ENCODE data around the gene IL37.
"Not testable (repeated sequence)": the region's sequence is repeated elsewhere in the genome, so short reads cannot be mapped to it uniquely, and the experiment has no call there.

The IL37 gene

DNA sequence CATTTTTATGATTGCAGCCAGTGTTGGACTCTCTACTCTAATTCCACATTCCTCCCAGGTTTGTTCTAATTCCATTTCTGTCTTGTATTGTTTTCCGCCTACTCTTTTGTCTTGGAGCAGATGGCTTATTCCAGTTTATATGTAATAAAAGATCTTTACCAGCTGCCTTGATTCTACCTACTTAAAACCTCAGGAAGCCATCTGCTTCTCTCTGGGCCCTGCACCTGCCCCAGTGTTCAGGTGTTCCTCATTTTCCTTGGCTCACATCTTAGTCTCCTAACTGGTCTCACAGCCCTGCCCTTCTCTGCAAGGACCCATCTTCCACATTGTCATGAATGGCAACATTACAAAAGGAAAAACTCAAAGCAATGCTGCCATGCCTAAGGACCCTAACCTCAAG lies 21.0 kb upstream of the IL37 start:
- DNase-seq (ENCODE audit: low read depth in 2 of 2): no peak

GRCh38 chr2:112891385-112891831 lies 19.6 kb upstream of the IL37 start:
- no peak for DNase-seq (ENCODE audit: low read depth in 2 of 2)

DNA sequence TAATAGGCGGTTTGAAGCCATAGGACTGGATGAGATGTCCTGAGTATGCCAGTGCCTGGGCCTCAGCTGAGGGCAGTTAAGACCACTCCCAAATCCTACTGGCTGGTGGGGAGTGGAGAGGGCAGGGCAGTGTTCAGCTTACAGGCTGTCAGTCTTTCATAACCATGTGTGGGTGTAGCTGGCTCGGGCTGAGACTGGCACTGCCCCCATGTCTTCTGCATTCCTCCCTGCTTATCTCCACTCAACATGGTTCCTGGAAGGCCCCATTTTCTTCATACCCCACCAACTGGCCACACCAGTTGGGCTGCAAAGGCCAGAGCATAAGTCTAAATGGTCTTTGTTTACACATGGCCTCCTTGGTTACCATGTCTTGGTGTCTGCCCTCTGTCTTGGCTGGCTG lies 17.2 kb upstream of the IL37 start:
- DNase-seq (ENCODE audit: low read depth in 2 of 2): no peak

DNA sequence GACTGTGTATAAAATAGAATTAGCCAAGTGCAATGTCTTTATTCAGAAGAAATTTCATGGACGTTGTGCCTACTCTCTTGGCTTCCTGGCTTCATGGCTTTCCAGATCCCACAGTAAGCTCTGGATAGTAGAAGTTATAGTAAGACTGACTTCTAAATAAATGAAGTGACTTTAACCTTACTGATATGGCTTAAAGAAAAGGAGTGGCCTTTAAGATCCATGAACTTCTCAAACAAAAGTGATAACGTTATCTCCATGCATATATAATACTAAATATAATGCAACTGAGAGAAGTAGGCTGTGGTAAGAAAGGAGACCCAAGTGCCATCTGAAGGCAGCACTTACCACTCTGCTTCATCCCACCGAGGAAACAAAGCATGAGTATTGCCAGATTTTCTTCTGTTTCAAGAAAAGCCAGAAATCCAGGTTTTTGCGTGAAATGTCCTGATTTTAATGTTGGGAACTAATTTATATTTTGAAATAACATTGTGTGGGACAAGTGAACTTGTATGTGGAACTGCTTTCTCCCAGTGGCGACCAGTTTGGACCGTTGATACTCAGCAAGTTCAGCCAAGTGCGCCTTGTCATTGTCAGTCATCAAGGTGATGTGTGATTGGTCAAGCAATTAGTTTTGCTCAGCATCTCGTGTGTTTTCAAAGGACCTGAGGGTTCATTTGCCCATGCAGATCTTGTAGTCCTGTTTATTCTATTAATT lies 13.9 kb upstream of the IL37 start:
- no peak for DNase-seq (ENCODE audit: low read depth in 2 of 2)

- no peak for DNase-seq (ENCODE audit: low read depth in 2 of 2)
These were observed 13.4 kb upstream of the IL37 start for GRCh38 chr2:112897624-112897978.

GRCh38 chr2:112901431-112902065 lies 9.4 kb upstream of the IL37 start:
- not testable (repeated sequence) for DNase-seq (ENCODE audit: low read depth in 2 of 2)

- DNase-seq (ENCODE audit: low read depth in 2 of 2): no peak
These were observed 8.1 kb upstream of the IL37 start for GRCh38 chr2:112902816-112903215.

DNA sequence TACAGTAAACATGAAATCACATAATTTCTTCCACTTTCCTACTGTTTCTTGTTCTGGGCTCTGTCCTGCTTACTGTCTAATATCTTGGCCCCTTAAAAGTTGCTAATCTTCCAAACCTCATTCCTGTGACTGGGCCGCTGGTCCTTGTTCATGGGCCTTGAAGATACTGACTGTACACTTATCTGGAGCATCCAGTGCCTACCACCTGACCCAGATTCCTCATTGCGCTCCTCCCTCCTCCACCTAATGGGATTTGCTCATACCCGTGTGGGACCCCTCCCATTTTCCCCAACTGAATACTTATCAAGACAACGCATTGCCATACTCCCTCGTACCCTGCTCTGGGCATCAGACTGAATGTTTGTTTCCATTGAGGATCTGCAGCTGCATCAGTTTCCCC lies 6.1 kb upstream of the IL37 start:
- DNase-seq (ENCODE audit: low read depth in 2 of 2): no peak

GRCh38 chr2:112906276-112906675 lies 4.7 kb upstream of the IL37 start:
- no peak for DNase-seq (ENCODE audit: low read depth in 2 of 2)

DNA sequence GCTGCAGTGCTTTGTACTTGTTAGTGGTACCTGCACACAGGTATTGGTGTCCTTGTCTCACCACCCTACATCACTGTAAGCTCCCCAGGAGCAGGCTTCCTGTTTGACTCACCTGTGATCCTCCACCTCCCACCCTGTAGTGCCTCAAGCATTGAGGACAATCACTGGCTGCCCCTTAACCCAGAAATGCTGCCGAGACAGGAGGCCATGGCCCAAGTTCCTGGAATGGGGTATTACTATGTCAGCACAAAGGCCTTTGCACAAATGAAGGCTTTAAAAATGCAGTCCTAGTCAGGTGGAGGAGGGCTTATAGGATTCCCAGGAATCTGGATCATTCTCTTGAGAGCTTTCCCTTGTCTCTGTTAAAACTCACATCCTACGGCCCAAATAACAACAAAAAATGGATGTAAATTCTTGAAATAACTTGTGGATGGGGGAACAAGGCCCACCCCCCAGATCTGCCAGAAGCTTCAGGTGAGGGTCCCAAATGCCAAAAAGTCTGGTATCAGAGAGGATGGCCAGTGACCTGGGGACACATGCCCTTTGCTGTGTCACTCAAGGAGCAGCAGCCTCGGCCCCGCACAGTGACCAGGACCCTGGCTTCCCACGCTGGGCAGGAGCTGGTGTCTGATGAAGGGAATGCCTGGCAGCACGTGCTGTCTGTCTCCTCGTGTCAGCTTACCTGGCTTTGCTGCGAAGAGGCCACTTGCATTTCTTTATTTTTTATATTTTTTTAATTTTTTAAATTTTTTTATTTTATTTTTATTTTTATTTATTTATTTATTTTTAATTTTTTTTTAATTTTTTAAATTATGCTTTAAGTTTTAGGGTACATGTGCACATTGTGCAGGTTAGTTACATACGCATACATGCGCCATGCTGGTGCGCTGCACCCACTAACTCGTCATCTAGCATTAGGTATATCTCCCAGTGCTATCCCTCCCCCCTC lies 3.7 kb upstream of the IL37 start:
- no peak for DNase-seq (ENCODE audit: low read depth in 2 of 2)

DNA sequence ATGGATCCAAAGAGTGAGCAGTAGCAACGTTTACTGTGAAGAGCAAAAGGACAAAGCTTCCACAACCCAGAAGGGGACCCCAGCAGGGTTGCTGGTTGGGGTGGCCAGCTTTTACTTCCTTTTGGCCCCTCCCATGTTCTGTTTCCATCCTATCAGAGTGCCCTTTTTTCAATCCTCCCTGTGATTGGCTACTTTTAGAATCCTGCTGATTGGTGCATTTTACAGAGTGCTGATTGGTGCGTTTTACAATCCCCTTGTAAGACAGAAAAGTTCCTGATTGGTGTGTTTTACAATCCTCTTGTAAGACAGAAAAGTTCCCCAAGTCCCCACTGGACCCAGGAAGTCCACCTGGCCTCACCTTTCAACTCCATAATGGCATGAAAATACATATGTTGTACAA lies 2.4 kb upstream of the IL37 start:
- not testable (repeated sequence) for DNase-seq (ENCODE audit: low read depth in 2 of 2)

- no peak for DNase-seq (ENCODE audit: low read depth in 2 of 2)
These were observed 746 bp upstream of the IL37 start for GRCh38 chr2:112910219-112910618.

DNA sequence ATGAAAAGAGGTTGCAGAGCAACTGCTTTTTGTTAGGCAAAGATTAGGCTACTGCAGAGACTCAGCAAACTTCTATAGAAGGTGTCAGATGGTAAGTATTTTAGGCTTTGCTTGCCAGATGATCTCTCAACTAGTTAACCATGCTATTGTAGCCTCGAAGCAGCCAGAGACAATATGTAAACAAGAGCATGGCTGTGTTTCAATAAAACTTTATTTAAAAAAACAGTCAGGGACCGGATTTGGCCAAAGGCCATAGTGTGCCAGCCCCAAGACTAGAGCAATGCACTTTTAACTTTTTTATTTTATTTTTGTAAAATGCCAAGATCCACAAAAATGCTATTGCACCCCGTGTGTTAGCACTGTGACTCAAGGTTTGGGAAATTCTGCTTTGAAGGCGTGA lies 1.4 kb downstream of the IL37 start:
- DNase-seq (ENCODE audit: low read depth in 2 of 2): no peak

- no peak for DNase-seq (ENCODE audit: low read depth in 2 of 2)
These were observed 4.6 kb downstream of the IL37 start for GRCh38 chr2:112915300-112916144.

DNA sequence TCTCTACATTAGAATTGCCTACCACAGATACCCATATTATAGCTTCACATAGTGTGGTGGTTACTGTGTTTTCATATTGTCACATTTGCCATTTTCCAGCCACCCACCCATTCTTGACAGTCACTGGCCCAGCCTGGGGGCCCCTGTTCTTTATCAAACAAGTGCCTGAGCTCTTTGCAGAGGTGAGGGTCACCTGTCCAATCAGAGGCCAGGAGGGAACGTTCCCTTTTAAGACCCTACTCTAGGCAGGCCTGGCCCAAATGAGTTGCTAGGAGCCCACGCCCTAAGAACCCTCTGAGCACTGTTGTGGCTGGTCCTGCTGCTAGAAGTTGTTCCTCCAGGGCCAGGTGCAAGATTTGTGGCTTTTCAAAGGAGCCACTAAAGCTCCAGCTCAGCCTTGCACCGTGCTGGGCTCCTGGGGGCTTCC lies 5.2 kb downstream of the IL37 start:
- DNase-seq (ENCODE audit: low read depth in 2 of 2): no peak

DNA sequence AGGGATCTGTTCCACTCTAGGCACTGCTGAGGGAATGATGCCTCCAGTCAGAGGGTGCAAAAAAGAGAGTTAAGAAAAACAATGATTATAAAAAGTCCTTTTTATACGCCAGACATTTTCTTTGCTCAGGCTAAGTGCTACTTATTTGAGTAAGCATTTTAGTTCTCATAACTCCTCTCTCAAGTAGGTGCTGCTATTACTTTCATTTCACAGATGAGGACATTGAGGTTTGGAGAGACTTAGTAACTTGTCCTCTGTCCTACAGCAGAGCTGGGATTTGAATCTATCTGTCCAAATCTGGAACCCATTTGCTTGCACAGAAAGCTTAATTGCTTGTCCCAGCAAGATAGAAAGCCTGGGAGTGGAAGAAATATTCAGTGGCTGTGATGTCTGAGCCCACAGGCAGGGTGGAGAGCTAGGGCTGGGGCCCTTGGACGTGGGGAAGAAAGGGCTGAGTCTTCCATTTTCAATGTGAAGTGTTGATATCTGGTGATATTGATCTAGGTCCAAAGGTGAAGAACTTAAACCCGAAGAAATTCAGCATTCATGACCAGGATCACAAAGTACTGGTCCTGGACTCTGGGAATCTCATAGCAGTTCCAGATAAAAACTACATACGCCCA lies 5.8 kb downstream of the IL37 start:
- DNase-seq (ENCODE audit: low read depth in 2 of 2): no peak

DNA sequence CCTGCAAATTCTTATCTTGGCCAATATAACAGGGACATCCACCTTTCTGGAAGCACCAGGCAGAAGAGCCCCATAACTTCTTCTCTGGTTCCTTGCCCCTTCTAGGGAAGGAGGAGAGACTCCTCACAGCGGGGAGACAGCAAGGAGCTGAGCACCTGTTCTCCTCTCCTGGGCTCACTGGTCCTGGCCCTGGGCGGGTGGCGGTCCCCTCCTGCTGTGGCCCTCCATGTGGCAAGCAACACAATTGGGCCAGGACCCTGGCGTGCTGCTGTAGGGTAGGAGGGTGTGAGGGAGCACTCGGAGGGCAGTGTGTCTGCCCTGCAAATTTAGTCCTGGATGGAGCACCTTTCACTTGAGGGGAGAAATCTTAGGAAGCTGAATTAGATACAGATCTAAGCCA lies 6.9 kb downstream of the IL37 start:
- no peak for DNase-seq (ENCODE audit: low read depth in 2 of 2)

DNA sequence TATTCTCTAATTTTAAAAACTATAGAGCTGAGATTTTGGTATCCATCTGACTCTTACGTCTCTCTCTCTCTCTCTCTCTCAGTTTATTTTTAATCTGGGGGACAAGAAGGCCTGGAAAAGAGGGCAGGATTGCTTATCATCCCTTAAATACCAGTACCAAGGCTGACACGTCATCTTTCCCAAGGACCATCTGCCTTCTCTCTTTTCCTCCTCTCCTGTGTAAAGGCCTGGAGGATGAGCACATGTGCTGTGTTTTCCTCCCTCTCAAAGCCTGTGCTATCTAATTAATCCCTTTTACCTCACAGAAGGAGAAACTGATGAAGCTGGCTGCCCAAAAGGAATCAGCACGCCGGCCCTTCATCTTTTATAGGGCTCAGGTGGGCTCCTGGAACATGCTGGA lies 7.3 kb downstream of the IL37 start:
- no peak for DNase-seq (ENCODE audit: low read depth in 2 of 2)

- DNase-seq (ENCODE audit: low read depth in 2 of 2): no peak
These were observed 8.1 kb downstream of the IL37 start for GRCh38 chr2:112919086-112919485.

DNA sequence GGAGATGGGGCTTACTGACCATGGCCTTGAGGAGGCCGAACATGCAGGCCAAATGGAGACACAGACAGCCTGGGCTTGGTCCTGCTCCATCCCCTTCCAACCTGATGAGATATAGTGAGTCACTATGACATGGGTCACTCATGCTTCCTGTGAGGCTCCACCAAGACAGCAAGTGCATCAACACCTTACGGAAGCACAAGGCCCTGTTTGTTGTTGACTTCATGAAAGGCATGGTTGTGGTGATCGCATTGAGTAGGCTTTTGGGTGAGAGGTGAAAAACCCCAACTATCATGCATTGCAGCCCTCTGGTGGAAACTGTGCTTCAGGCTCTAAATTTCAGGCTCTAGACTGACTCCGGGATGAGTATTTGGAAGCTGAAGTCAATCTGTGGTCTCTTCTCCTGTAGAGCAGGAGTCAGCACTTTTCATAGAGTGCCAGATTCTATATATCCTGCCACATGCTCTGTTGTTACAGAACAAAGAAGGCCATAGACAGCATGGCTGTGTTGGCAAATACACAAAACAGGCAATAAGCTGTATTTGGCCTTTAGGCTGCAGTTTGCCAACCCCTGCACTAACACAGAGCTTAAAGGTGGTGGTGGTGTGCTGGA lies 10.1 kb downstream of the IL37 start:
- no peak for DNase-seq (ENCODE audit: low read depth in 2 of 2)

- DNase-seq (ENCODE audit: low read depth in 2 of 2): no peak
These were observed 11.0 kb downstream of the IL37 start for GRCh38 chr2:112921982-112922381.

All from stimulated activated CD4-positive, alpha-beta T cell treated with anti-CD3 and anti-CD28 coated beads, Interleukin-1b, Interleukin-23, amount 100 ng/mL, for 1 hour (primary cell).